HepG2 (cell line): ENCODE data around the gene TMOD2. TPM values are rescaled to one million over a fixed set of nuclear protein-coding genes. Genes with fewer than 3 reads are reported as not detected.
A peak's percentile ranks its signal among the peaks of the same experiment; 100 is the strongest.

ENCODE experiments used
- AGO2 ChIP-seq: fragments of 200-400 bp; formaldehyde crosslinking; optimal IDR thresholded peaks from 2 replicates; pipeline ENCODE3; 2017; ENCODE audit warnings: mild to moderate bottlenecking, low read depth, low read length, moderate library complexity
- BHLHE40 ChIP-seq: IDR thresholded peaks from 2 replicates; pipeline ENCODE4 v1.6.1; 2011; ENCODE audit warnings: low read length, improper control_type of control experiment
- FOXK1 ChIP-seq: sonication (generic); formaldehyde crosslinking; IDR thresholded peaks from 2 replicates; pipeline ENCODE4 v1.4.0; 2020; ENCODE audit warnings: low read depth, missing genetic modification reagents, borderline replicate concordance
- LCORL ChIP-seq, 2 experiments: fragments of 450-650 bp in 1 of 2; sonication (generic) in 1 of 2; formaldehyde crosslinking in 1 of 2; IDR thresholded peaks; 2 replicates each; pipeline versions ENCODE4 v1.5.0 to v1.6.1; 2017 to 2020; ENCODE audit warnings: antibody characterized with exemption in 1 of 2, missing genetic modification reagents in 1 of 2
- POLR2AphosphoS2 ChIP-seq: IDR thresholded peaks from 2 replicates; pipeline ENCODE4 v1.6.1; 2011; ENCODE audit warnings: low read depth, low read length, improper control_type of control experiment
- SETDB1 ChIP-seq: sonication (generic); formaldehyde crosslinking; IDR thresholded peaks from 2 replicates; pipeline ENCODE4 v1.5.1; 2020; ENCODE audit warnings: missing genetic modification reagents, mild to moderate bottlenecking, borderline replicate concordance
- SP4 ChIP-seq: sonication (generic); formaldehyde crosslinking; IDR thresholded peaks from 2 replicates; pipeline ENCODE4 v1.8.1; 2023; ENCODE audit warnings: mild to moderate bottlenecking, missing genetic modification reagents
- TCF12 ChIP-seq, 2 experiments: fragments of 450-650 bp in 1 of 2; sonication (generic) in 1 of 2; formaldehyde crosslinking in 1 of 2; IDR thresholded peaks; 2 replicates each; pipeline versions ENCODE4 v1.6.1 to v1.8.0; 2017 to 2022; ENCODE audit warnings: antibody characterized with exemption in 1 of 2, mild to moderate bottlenecking in 1 of 2, missing genetic modification reagents in 1 of 2, moderate library complexity in 1 of 2
- TCF7L2 ChIP-seq: IDR thresholded peaks from 2 replicates; pipeline ENCODE4 v1.6.1; 2011; ENCODE audit warnings: mild to moderate bottlenecking, low read depth, low read length, moderate library complexity
- ZFP36L2 ChIP-seq: sonication (generic); formaldehyde crosslinking; IDR thresholded peaks from 2 replicates; pipeline ENCODE4 v1.4.0; 2020; ENCODE audit warnings: missing genetic modification reagents
- ZNF124 ChIP-seq: sonication (generic); formaldehyde crosslinking; IDR thresholded peaks from 2 replicates; pipeline ENCODE4 v1.4.0; 2020; ENCODE audit warnings: missing genetic modification reagents
- ZNF329 ChIP-seq: sonication (generic); formaldehyde crosslinking; IDR thresholded peaks from 2 replicates; pipeline ENCODE4 v1.9.0; 2021; ENCODE audit warnings: low read depth, mild to moderate bottlenecking, missing genetic modification reagents
- ZNF660 ChIP-seq: sonication (generic); formaldehyde crosslinking; IDR thresholded peaks from 2 replicates; pipeline ENCODE4 v1.5.1; 2020; ENCODE audit warnings: mild to moderate bottlenecking, low read depth, missing genetic modification reagents, borderline replicate concordance
- ZNF737 ChIP-seq: sonication (generic); formaldehyde crosslinking; IDR thresholded peaks from 2 replicates; pipeline ENCODE4 v1.5.0; 2020; ENCODE audit warnings: missing genetic modification reagents, mild to moderate bottlenecking, borderline replicate concordance
- ZNF878 ChIP-seq: sonication (generic); formaldehyde crosslinking; IDR thresholded peaks from 2 replicates; pipeline ENCODE4 v1.8.1; 2023; ENCODE audit warnings: mild to moderate bottlenecking, missing genetic modification reagents, moderate library complexity
- ZNF883 ChIP-seq: sonication (generic); formaldehyde crosslinking; IDR thresholded peaks from 2 replicates; pipeline ENCODE4 v1.5.1; 2020; ENCODE audit warnings: mild to moderate bottlenecking, missing genetic modification reagents; ENCODE audit errors: not compliant biosample characterization
- polyA plus RNA-seq, 8 experiments: library from polyadenylated mRNA; depleted of rRNA in 3 of 8; stranded (reverse) in 7 of 8; unstranded in 1 of 8; fragments of >200 nt; fragmentation: Illumina TruSeq in 4 of 8; extraction: Trizol in 4 of 8; gene quantifications; 2 replicates each; pipeline versions ENCODE4 v1.2.1 to v1.2.3, GENCODE V29; 2011 to 2016; ENCODE audit warnings: low read depth in 4 of 8, missing spikeins in 1 of 8, mixed read lengths in 1 of 8; ENCODE audit not compliant: insufficient read depth in 1 of 8
- total RNA-seq, 5 experiments: library from RNA; depleted of rRNA; stranded (reverse); fragments of >200 nt; fragmentation: Illumina TruSeq; extraction: Trizol; gene quantifications; 2 replicates each; pipeline ENCODE4 v1.2.3, GENCODE V29; 2016; ENCODE audit warnings: low read depth in 1 of 5
- TF ChIP-seq, protein P1 (sequence below): sonication (generic); formaldehyde crosslinking; IDR thresholded peaks from 2 replicates; pipeline ENCODE4 v1.4.0; 2020; ENCODE audit warnings: missing genetic modification reagents, borderline replicate concordance
- TF ChIP-seq, protein P2 (sequence below): sonication (generic); formaldehyde crosslinking; IDR thresholded peaks from 2 replicates; pipeline ENCODE4 v1.5.1; 2020; ENCODE audit warnings: mild to moderate bottlenecking, missing genetic modification reagents, moderate library complexity

TMOD2 gene
- total and polyA plus RNA-seq, 2 of the 13 experiments (the other 11 are each of a cell fraction or from before 2014, with no cell fraction given) = 0.01 to 0.02 TPM

DNA sequence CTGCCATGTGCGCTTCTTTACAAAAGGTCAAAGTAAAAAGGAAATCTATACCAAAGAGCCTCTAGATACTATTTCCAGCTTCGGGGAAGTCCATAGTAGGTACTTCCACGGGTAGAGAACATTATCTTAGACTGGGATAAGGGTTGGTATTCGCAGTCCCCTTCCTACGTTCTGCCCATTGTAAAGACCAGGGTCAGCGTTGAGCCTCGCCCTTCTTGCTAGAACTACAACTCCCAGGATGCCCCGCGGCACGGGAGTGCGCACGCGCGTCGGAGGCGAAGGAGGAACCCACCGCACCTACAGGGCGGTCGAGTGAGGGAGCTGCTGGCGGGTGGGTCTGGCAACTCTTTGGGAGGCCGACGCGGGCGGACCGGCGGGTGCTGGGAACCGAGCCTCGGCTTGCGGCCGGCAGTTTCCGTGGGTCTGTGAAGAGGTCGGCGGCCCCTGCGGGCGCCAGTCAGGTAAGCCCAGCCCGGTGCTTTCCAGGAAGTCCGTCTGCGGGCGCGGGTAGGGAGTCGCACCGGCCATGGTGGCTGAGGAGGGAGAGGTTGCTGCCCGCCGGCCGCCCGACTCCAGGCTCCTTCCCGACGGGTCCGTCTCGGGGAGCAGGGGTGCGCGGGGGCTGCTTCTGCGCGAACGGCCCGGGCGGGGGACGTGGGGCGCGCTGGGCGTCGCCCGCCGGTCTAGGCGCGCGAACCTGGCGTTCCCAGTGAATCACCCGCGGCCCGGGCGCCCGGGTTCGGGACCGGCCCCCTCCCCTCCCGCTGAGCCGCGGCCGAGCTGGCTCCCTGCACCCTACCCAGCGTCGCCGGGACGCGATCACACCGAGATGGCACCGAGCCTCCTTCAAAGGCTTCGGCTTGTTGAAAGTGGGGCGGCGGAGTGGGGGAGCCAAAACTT, 78.2 kb downstream of the TMOD2 start, which contains the start of gene TMOD3 (continued):
- TF ChIP-seq, protein P1, sequence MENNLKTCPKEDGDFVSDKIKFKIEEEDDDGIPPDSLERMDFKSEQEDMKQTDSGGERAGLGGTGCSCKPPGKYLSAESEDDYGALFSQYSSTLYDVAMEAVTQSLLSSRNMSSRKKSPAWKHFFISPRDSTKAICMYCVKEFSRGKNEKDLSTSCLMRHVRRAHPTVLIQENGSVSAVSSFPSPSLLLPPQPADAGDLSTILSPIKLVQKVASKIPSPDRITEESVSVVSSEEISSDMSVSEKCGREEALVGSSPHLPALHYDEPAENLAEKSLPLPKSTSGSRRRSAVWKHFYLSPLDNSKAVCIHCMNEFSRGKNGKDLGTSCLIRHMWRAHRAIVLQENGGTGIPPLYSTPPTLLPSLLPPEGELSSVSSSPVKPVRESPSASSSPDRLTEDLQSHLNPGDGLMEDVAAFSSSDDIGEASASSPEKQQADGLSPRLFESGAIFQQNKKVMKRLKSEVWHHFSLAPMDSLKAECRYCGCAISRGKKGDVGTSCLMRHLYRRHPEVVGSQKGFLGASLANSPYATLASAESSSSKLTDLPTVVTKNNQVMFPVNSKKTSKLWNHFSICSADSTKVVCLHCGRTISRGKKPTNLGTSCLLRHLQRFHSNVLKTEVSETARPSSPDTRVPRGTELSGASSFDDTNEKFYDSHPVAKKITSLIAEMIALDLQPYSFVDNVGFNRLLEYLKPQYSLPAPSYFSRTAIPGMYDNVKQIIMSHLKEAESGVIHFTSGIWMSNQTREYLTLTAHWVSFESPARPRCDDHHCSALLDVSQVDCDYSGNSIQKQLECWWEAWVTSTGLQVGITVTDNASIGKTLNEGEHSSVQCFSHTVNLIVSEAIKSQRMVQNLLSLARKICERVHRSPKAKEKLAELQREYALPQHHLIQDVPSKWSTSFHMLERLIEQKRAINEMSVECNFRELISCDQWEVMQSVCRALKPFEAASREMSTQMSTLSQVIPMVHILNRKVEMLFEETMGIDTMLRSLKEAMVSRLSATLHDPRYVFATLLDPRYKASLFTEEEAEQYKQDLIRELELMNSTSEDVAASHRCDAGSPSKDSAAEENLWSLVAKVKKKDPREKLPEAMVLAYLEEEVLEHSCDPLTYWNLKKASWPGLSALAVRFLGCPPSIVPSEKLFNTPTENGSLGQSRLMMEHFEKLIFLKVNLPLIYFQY (CRISPR knock-in tag) = no peak
- TF ChIP-seq BHLHE40 = no peak
- TF ChIP-seq SP4 (CRISPR knock-in tag) = peak; percentile 45; the same call in 1 of the 2 replicates
- no peak for TF ChIP-seq LCORL (IDR thresholded peaks at IDR 0.05)
- peak; percentile 60 for TF ChIP-seq LCORL (CRISPR knock-in tag; IDR thresholded peaks at IDR 0.05)
- peak; percentile 54 for TF ChIP-seq ZNF124
- no peak for TF ChIP-seq TCF12 (IDR thresholded peaks at IDR 0.05)
- TF ChIP-seq TCF12 (CRISPR knock-in tag; IDR thresholded peaks at IDR 0.05) = peak; percentile 76
- TF ChIP-seq ZNF737 = no peak
- TF ChIP-seq SETDB1 (CRISPR knock-in tag) = no peak
- peak; percentile 63 for TF ChIP-seq AGO2
- peak; percentile 38; the same call in 1 of the 2 replicates for TF ChIP-seq FOXK1 (CRISPR knock-in tag)
- no peak for TF ChIP-seq ZFP36L2 (CRISPR knock-in tag)
- no peak for TF ChIP-seq ZNF660 (CRISPR knock-in tag)
- TF ChIP-seq ZNF878 = no peak
- TF ChIP-seq, protein P2, sequence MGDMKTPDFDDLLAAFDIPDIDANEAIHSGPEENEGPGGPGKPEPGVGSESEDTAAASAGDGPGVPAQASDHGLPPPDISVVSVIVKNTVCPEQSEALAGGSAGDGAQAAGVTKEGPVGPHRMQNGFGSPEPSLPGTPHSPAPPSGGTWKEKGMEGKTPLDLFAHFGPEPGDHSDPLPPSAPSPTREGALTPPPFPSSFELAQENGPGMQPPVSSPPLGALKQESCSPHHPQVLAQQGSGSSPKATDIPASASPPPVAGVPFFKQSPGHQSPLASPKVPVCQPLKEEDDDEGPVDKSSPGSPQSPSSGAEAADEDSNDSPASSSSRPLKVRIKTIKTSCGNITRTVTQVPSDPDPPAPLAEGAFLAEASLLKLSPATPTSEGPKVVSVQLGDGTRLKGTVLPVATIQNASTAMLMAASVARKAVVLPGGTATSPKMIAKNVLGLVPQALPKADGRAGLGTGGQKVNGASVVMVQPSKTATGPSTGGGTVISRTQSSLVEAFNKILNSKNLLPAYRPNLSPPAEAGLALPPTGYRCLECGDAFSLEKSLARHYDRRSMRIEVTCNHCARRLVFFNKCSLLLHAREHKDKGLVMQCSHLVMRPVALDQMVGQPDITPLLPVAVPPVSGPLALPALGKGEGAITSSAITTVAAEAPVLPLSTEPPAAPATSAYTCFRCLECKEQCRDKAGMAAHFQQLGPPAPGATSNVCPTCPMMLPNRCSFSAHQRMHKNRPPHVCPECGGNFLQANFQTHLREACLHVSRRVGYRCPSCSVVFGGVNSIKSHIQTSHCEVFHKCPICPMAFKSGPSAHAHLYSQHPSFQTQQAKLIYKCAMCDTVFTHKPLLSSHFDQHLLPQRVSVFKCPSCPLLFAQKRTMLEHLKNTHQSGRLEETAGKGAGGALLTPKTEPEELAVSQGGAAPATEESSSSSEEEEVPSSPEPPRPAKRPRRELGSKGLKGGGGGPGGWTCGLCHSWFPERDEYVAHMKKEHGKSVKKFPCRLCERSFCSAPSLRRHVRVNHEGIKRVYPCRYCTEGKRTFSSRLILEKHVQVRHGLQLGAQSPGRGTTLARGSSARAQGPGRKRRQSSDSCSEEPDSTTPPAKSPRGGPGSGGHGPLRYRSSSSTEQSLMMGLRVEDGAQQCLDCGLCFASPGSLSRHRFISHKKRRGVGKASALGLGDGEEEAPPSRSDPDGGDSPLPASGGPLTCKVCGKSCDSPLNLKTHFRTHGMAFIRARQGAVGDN = peak; percentile 83
- TF ChIP-seq ZNF329 (CRISPR knock-in tag) = 0 out of 2 replicates have a peak, but pooled peaks have one; percentile 36
- TF ChIP-seq TCF7L2 = no peak
- TF ChIP-seq POLR2AphosphoS2 = no peak
- peak; percentile 74 for TF ChIP-seq ZNF883 (CRISPR knock-in tag)
